Measurements from ENCODE around the gene CALCOCO1.

GRCh38 chr12:53737093-53737808, 10.0 kb upstream of the CALCOCO1 start:
- TF ChIP-seq, protein P1, sequence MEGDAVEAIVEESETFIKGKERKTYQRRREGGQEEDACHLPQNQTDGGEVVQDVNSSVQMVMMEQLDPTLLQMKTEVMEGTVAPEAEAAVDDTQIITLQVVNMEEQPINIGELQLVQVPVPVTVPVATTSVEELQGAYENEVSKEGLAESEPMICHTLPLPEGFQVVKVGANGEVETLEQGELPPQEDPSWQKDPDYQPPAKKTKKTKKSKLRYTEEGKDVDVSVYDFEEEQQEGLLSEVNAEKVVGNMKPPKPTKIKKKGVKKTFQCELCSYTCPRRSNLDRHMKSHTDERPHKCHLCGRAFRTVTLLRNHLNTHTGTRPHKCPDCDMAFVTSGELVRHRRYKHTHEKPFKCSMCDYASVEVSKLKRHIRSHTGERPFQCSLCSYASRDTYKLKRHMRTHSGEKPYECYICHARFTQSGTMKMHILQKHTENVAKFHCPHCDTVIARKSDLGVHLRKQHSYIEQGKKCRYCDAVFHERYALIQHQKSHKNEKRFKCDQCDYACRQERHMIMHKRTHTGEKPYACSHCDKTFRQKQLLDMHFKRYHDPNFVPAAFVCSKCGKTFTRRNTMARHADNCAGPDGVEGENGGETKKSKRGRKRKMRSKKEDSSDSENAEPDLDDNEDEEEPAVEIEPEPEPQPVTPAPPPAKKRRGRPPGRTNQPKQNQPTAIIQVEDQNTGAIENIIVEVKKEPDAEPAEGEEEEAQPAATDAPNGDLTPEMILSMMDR (IDR thresholded peaks at IDR 0.05), result no peak
- TF ChIP-seq POLR2A (IDR thresholded peaks at IDR 0.05), result no peak

All from adrenal gland (tissue), 5 donors.